Activated CD8-positive, alpha-beta memory T cell treated with anti-CD3 and anti-CD28 coated beads for 48 hours (primary cell): Measurements from ENCODE around the gene MFSD1.

Experiments used
- DNase-seq, 3 experiments: peaks; one replicate each; pipeline ENCODE4 v3.0.0-alpha.2; 2020; ENCODE audit warnings: low read depth in 2 of 3, low spot score in 2 of 3

MFSD1 gene

GRCh38 chr3:158864492-158864891 lies 62.6 kb downstream of the MFSD1 start:
- DNase-seq: no peak

GRCh38 chr3:158875700-158876099 lies 73.8 kb downstream of the MFSD1 start:
- DNase-seq: no peak
